ENCODE results near the gene IDH3B. TPM values are rescaled to one million over a fixed set of nuclear protein-coding genes. Genes with fewer than 3 reads are reported as not detected.

IDH3B gene
- total and polyA plus RNA-seq, 9 of the 15 experiments (the other 6 are each of a cell fraction or from before 2014, with no cell fraction given) = 91.7 to 224 (median 155) TPM

DNA sequence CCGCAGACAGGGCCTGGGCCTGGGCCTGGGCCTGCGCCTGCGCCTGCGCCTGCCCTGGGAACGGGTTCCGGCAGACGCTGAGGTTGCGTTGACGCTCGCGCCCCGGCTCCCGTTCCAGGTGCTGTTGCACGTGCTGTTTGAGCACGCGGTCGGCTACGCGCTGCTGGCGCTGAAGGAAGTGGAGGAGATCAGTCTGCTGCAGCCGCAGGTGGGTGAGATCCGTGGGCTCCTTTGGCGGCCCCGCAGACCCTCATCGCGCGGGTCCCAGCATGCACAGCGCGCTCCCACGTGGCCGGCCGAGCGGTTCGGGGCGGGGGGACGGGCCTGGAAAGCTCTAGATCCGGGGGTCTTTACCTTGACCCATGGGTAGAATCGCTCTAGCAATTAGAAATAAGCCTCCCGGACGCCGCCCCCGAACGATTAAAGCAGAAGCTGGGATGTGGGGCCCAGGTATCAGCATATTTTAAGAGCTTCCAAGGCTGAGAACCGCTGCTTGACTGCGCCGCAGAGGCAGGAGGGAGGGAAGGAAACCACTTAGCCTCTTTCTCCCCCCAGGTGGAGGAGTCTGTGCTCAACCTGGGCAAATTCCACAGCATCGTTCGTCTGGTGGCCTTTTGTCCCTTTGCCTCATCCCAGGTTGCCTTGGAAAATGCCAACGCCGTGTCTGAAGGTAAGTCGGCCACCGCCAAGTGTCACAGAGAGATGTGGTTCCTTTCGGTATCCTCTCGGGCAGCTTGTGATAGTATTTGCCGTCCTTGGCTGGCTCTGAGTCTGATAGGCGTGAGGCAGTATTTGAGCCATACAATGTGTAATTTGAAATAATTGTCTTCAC lies 11.1 kb downstream of the IDH3B start (continued):
- TF ChIP-seq, protein P1, sequence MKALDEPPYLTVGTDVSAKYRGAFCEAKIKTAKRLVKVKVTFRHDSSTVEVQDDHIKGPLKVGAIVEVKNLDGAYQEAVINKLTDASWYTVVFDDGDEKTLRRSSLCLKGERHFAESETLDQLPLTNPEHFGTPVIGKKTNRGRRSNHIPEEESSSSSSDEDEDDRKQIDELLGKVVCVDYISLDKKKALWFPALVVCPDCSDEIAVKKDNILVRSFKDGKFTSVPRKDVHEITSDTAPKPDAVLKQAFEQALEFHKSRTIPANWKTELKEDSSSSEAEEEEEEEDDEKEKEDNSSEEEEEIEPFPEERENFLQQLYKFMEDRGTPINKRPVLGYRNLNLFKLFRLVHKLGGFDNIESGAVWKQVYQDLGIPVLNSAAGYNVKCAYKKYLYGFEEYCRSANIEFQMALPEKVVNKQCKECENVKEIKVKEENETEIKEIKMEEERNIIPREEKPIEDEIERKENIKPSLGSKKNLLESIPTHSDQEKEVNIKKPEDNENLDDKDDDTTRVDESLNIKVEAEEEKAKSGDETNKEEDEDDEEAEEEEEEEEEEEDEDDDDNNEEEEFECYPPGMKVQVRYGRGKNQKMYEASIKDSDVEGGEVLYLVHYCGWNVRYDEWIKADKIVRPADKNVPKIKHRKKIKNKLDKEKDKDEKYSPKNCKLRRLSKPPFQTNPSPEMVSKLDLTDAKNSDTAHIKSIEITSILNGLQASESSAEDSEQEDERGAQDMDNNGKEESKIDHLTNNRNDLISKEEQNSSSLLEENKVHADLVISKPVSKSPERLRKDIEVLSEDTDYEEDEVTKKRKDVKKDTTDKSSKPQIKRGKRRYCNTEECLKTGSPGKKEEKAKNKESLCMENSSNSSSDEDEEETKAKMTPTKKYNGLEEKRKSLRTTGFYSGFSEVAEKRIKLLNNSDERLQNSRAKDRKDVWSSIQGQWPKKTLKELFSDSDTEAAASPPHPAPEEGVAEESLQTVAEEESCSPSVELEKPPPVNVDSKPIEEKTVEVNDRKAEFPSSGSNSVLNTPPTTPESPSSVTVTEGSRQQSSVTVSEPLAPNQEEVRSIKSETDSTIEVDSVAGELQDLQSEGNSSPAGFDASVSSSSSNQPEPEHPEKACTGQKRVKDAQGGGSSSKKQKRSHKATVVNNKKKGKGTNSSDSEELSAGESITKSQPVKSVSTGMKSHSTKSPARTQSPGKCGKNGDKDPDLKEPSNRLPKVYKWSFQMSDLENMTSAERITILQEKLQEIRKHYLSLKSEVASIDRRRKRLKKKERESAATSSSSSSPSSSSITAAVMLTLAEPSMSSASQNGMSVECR (CRISPR knock-in tag; IDR thresholded peaks at IDR 0.05) = peak; percentile 89
- TF ChIP-seq BRD4 (IDR thresholded peaks at IDR 0.05) (peak; percentile 58; the same call in 1 of the 2 replicates), PRMT5 (CRISPR knock-in tag; IDR thresholded peaks at IDR 0.05) (no peak), NR2C2 (CRISPR knock-in tag; IDR thresholded peaks at IDR 0.05) (peak; percentile 75), NR2C2 (tag; IDR thresholded peaks at IDR 0.05) (no peak), NR3C1 (CRISPR knock-in tag; IDR thresholded peaks at IDR 0.05) (0 out of 2 replicates have a peak, but pooled peaks have one; percentile 36), HNRNPH1 (optimal IDR thresholded peaks at IDR 0.05; ENCODE audit: low read depth, low read length) (peak; percentile 35), CTBP1 (IDR thresholded peaks at IDR 0.05; ENCODE audit: borderline replicate concordance) (no peak), POLR2G (IDR thresholded peaks at IDR 0.05; ENCODE audit: low read depth, low read length) (peak; percentile 84), MYC (IDR thresholded peaks at IDR 0.05; ENCODE audit: low read depth, low read length) (peak; percentile 87), MYC (CRISPR knock-in tag; IDR thresholded peaks at IDR 0.05; ENCODE audit: borderline replicate concordance, low read depth) (peak; percentile 95; the same call in 1 of the 2 replicates), TSC22D4 (tag; IDR thresholded peaks at IDR 0.05) (no peak), POLR2AphosphoS2 (IDR thresholded peaks at IDR 0.05; ENCODE audit: low read length) (no peak), HEY1 (CRISPR knock-in tag; IDR thresholded peaks at IDR 0.05; ENCODE audit: borderline replicate concordance) (no peak), STAG1 (CRISPR knock-in tag; IDR thresholded peaks at IDR 0.05; ENCODE audit: borderline replicate concordance) (0 out of 2 replicates have a peak, but pooled peaks have one; percentile 22), ERF (CRISPR knock-in tag; IDR thresholded peaks at IDR 0.05) (peak; percentile 61; the same call in 1 of the 2 replicates)
- TF ChIP-seq, protein P2, sequence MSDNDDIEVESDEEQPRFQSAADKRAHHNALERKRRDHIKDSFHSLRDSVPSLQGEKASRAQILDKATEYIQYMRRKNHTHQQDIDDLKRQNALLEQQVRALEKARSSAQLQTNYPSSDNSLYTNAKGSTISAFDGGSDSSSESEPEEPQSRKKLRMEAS (CRISPR knock-in tag; IDR thresholded peaks at IDR 0.05) = peak; percentile 90
- TF ChIP-seq, protein P3, sequence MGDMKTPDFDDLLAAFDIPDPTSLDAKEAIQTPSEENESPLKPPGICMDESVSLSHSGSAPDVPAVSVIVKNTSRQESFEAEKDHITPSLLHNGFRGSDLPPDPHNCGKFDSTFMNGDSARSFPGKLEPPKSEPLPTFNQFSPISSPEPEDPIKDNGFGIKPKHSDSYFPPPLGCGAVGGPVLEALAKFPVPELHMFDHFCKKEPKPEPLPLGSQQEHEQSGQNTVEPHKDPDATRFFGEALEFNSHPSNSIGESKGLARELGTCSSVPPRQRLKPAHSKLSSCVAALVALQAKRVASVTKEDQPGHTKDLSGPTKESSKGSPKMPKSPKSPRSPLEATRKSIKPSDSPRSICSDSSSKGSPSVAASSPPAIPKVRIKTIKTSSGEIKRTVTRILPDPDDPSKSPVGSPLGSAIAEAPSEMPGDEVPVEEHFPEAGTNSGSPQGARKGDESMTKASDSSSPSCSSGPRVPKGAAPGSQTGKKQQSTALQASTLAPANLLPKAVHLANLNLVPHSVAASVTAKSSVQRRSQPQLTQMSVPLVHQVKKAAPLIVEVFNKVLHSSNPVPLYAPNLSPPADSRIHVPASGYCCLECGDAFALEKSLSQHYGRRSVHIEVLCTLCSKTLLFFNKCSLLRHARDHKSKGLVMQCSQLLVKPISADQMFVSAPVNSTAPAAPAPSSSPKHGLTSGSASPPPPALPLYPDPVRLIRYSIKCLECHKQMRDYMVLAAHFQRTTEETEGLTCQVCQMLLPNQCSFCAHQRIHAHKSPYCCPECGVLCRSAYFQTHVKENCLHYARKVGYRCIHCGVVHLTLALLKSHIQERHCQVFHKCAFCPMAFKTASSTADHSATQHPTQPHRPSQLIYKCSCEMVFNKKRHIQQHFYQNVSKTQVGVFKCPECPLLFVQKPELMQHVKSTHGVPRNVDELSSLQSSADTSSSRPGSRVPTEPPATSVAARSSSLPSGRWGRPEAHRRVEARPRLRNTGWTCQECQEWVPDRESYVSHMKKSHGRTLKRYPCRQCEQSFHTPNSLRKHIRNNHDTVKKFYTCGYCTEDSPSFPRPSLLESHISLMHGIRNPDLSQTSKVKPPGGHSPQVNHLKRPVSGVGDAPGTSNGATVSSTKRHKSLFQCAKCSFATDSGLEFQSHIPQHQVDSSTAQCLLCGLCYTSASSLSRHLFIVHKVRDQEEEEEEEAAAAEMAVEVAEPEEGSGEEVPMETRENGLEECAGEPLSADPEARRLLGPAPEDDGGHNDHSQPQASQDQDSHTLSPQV (IDR thresholded peaks at IDR 0.05) = peak; percentile 62

All from K562 (cell line).